HG03196 (cell line): ENCODE data around the gene HEATR5B.
A peak's percentile ranks its signal among the peaks of the same experiment; 100 is the strongest.
"Not testable (repeated sequence)": the region's sequence is repeated elsewhere in the genome, so short reads cannot be mapped to it uniquely, and the experiment has no call there.

Source experiments
- ATAC-seq: cut with Tn5 transposase; IDR thresholded peaks from one replicate; pipeline ENCODE4 v1.9.1; 2021; ENCODE audit not compliant: unreplicated experiment

The HEATR5B gene

GRCh38 chr2:36982467-36982866 is 101.7 kb downstream of the HEATR5B start:
- ATAC-seq, result no peak

GRCh38 chr2:36981911-36982310 is 102.3 kb downstream of the HEATR5B start:
- no peak for ATAC-seq

- not testable (repeated sequence) for ATAC-seq
Observed at GRCh38 chr2:36979007-36979406, 105.2 kb downstream of the HEATR5B start.

- no peak for ATAC-seq
Observed at GRCh38 chr2:36976065-36976464, 108.1 kb downstream of the HEATR5B start.

- ATAC-seq, result no peak
Observed at GRCh38 chr2:36975306-36975705, 108.9 kb downstream of the HEATR5B start.

- ATAC-seq, result no peak
Observed at GRCh38 chr2:36973320-36973719, 110.9 kb downstream of the HEATR5B start.

- no peak for ATAC-seq
Observed at GRCh38 chr2:36971990-36972389, 112.2 kb downstream of the HEATR5B start.

- ATAC-seq, result no peak
Observed at GRCh38 chr2:36967236-36967876, 116.8 kb downstream of the HEATR5B start.

- peak; percentile 99 for ATAC-seq
Observed at GRCh38 chr2:36966370-36967235, 117.6 kb downstream of the HEATR5B start, which contains the start of gene STRN. Gene STRN (minus strand): TSS chr2:36966536. CDS start chr2:36966463, 73 bp downstream.

GRCh38 chr2:36965751-36966369 is 118.3 kb downstream of the HEATR5B start:
- ATAC-seq, result peak; percentile 30

- ATAC-seq, result no peak
Observed at GRCh38 chr2:36965206-36965605, 119.0 kb downstream of the HEATR5B start.

- ATAC-seq, result no peak
Observed at GRCh38 chr2:36964496-36965058, 119.6 kb downstream of the HEATR5B start.

- no peak for ATAC-seq
Observed at GRCh38 chr2:36963734-36964133, 120.4 kb downstream of the HEATR5B start.

- ATAC-seq, result no peak
Observed at GRCh38 chr2:36963106-36963505, 121.1 kb downstream of the HEATR5B start.

- ATAC-seq, result no peak
Observed at GRCh38 chr2:36960773-36961172, 123.4 kb downstream of the HEATR5B start.

- no peak for ATAC-seq
Observed at GRCh38 chr2:36960005-36960675, 124.0 kb downstream of the HEATR5B start.

GRCh38 chr2:36954977-36955607 is 129.1 kb downstream of the HEATR5B start:
- ATAC-seq, result no peak

- no peak for ATAC-seq
Observed at GRCh38 chr2:36952748-36953197, 131.4 kb downstream of the HEATR5B start.

- no peak for ATAC-seq
Observed at GRCh38 chr2:36951574-36951973, 132.6 kb downstream of the HEATR5B start.

GRCh38 chr2:36951027-36951518 is 133.1 kb downstream of the HEATR5B start:
- no peak for ATAC-seq
